Panc1 (cell line): ENCODE measurements around the gene ARL15.

Experiments used
- POLR2AphosphoS5 ChIP-seq: IDR thresholded peaks from 2 replicates; pipeline ENCODE4 v1.6.1; 2012; ENCODE audit warnings: mild to moderate bottlenecking, low read depth, low read length, moderate library complexity
- REST ChIP-seq, 2 experiments: IDR thresholded peaks; 2 replicates each; pipeline ENCODE4 v1.6.1; 2011 to 2012; ENCODE audit warnings: low read depth in 2 of 2, control low read depth in 1 of 2, low read length in 1 of 2, mild to moderate bottlenecking in 1 of 2, moderate library complexity in 1 of 2; ENCODE audit not compliant: insufficient read depth in 1 of 2
- SIN3A ChIP-seq: IDR thresholded peaks from 2 replicates; pipeline ENCODE4 v1.6.1; 2012; ENCODE audit warnings: low read depth, mild to moderate bottlenecking, low read length, moderate library complexity, borderline replicate concordance; ENCODE audit not compliant: insufficient read depth
- TCF7L2 ChIP-seq: IDR thresholded peaks from 2 replicates; pipeline ENCODE4 v1.6.1; 2011; ENCODE audit warnings: mild to moderate bottlenecking, low read depth, low read length, inconsistent platforms
- TF ChIP-seq, protein P1 (sequence below): fragments of 450-650 bp; IDR thresholded peaks from 2 replicates; pipeline ENCODE4 v1.5.1; 2017; ENCODE audit warnings: mild to moderate bottlenecking

- TF ChIP-seq, protein P1, sequence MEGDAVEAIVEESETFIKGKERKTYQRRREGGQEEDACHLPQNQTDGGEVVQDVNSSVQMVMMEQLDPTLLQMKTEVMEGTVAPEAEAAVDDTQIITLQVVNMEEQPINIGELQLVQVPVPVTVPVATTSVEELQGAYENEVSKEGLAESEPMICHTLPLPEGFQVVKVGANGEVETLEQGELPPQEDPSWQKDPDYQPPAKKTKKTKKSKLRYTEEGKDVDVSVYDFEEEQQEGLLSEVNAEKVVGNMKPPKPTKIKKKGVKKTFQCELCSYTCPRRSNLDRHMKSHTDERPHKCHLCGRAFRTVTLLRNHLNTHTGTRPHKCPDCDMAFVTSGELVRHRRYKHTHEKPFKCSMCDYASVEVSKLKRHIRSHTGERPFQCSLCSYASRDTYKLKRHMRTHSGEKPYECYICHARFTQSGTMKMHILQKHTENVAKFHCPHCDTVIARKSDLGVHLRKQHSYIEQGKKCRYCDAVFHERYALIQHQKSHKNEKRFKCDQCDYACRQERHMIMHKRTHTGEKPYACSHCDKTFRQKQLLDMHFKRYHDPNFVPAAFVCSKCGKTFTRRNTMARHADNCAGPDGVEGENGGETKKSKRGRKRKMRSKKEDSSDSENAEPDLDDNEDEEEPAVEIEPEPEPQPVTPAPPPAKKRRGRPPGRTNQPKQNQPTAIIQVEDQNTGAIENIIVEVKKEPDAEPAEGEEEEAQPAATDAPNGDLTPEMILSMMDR = no peak
- TF ChIP-seq REST (IDR thresholded peaks at IDR 0.05; ENCODE audit: insufficient read depth in 1 of 2, low read depth in 2 of 2, low read length in 1 of 2) = no peak
- TF ChIP-seq POLR2AphosphoS5 = no peak
- TF ChIP-seq SIN3A = no peak
- no peak for TF ChIP-seq TCF7L2
Observed at GRCh38 chr5:54073131-54073530, 237.2 kb downstream of the ARL15 start.
